PFSK-1 (cell line): ENCODE data around the gene NDUFA8.

Experiments
- FOXP2 ChIP-seq: optimal IDR thresholded peaks from 2 replicates; pipeline ENCODE3; 2011; ENCODE audit warnings: borderline replicate concordance, control low read depth, inconsistent platforms; ENCODE audit not compliant: insufficient read depth; ENCODE audit errors: extremely low read length, extremely low read depth
- POLR2AphosphoS5 ChIP-seq: IDR thresholded peaks from 2 replicates; pipeline ENCODE4 v1.6.1; 2012; ENCODE audit warnings: low read depth, mild to moderate bottlenecking, control low read depth, low read length, moderate library complexity
- REST ChIP-seq, 2 experiments: IDR thresholded peaks; 2 replicates each; pipeline versions ENCODE4 v1.6.1 to v1.8.0; 2011 to 2012; ENCODE audit warnings: low read depth in 2 of 2, low read length in 2 of 2, control low read depth in 1 of 2, inconsistent platforms in 1 of 2, mild to moderate bottlenecking in 1 of 2, moderate library complexity in 1 of 2; ENCODE audit not compliant: insufficient read depth in 1 of 2
- SIN3A ChIP-seq: IDR thresholded peaks from 2 replicates; pipeline ENCODE4 v1.6.1; 2012; ENCODE audit warnings: mild to moderate bottlenecking, low read length, moderate library complexity, borderline replicate concordance; ENCODE audit not compliant: insufficient read depth
- TAF1 ChIP-seq: IDR thresholded peaks from 2 replicates; pipeline ENCODE4 v1.6.1; 2012; ENCODE audit warnings: low read length, control low read depth, borderline replicate concordance; ENCODE audit not compliant: insufficient read depth

Gene NDUFA8

GRCh38 chr9:122192261-122192875 is 32.8 kb upstream of the NDUFA8 start:
- no peak for TF ChIP-seq SIN3A
- no peak for TF ChIP-seq REST (IDR thresholded peaks at IDR 0.05; ENCODE audit: insufficient read depth in 1 of 2, low read depth in 2 of 2, low read length in 2 of 2)
- TF ChIP-seq FOXP2: no peak
- TF ChIP-seq TAF1: no peak
- TF ChIP-seq POLR2AphosphoS5: no peak

GRCh38 chr9:122191584-122191983 is 32.0 kb upstream of the NDUFA8 start:
- TF ChIP-seq SIN3A: no peak
- no peak for TF ChIP-seq TAF1
- no peak for TF ChIP-seq POLR2AphosphoS5
- TF ChIP-seq FOXP2: no peak
- no peak for TF ChIP-seq REST (IDR thresholded peaks at IDR 0.05; ENCODE audit: insufficient read depth in 1 of 2, low read depth in 2 of 2, low read length in 2 of 2)

- TF ChIP-seq FOXP2: no peak
- no peak for TF ChIP-seq REST (IDR thresholded peaks at IDR 0.05; ENCODE audit: insufficient read depth in 1 of 2, low read depth in 2 of 2, low read length in 2 of 2)
- no peak for TF ChIP-seq POLR2AphosphoS5
- no peak for TF ChIP-seq TAF1
- no peak for TF ChIP-seq SIN3A
Measured at GRCh38 chr9:122190597-122191381, 31.2 kb upstream of the NDUFA8 start.

GRCh38 chr9:122188369-122188768 is 28.8 kb upstream of the NDUFA8 start:
- no peak for TF ChIP-seq POLR2AphosphoS5

- no peak for TF ChIP-seq TAF1
- TF ChIP-seq POLR2AphosphoS5: no peak
- TF ChIP-seq REST (IDR thresholded peaks at IDR 0.05; ENCODE audit: insufficient read depth in 1 of 2, low read depth in 2 of 2, low read length in 2 of 2): no peak
- TF ChIP-seq FOXP2: no peak
- TF ChIP-seq SIN3A: no peak
Measured at GRCh38 chr9:122186777-122187470, 27.3 kb upstream of the NDUFA8 start.
